Activated CD4-positive, alpha-beta T cell treated with anti-CD3 and anti-CD28 coated beads for 48 hours (primary cell): Measurements from ENCODE around the gene TRAF3.
"Not testable (repeated sequence)": the region's sequence is repeated elsewhere in the genome, so short reads cannot be mapped to it uniquely, and the experiment has no call there.

Experiments used
- DNase-seq: peaks from one replicate; pipeline ENCODE4 v3.0.0-alpha.2; 2020

The TRAF3 gene

DNA sequence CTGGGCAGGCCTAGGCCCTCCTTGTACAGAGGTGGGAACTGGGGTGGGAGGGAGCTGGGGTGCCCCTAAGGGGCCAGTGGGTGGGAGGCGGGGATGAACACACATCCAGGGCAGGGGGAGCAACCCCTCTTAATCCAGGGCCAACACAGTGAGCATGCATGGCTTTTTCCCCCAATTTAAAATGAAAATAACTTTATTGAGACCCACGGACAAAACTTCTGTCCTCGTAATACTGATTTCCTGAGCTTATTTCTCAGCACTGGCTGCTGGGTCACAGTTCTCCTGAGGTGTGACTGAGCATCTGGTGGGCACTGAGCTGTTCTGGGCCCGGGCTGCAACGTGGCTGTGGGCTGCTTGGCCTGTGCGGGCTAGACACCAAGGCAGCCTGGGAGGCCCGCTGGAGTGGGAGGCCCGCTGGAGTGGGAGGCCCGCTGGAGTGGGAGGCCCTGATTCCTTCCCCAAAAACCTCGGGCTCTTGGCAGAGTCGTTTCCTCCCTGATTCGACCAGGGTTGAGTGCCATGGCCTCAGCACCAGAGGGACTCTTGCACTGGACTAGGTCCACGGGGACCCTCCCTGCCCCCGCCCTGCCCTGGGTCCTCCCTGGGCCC, 24.9 kb upstream of the TRAF3 start:
- DNase-seq: no peak

- DNase-seq: no peak
Observed at GRCh38 chr14:102754370-102755262, 22.6 kb upstream of the TRAF3 start.

GRCh38 chr14:102757646-102758045, 19.6 kb upstream of the TRAF3 start:
- no peak for DNase-seq

GRCh38 chr14:102758087-102758486, 19.2 kb upstream of the TRAF3 start:
- no peak for DNase-seq

- no peak for DNase-seq
Observed at GRCh38 chr14:102759456-102760187, 17.6 kb upstream of the TRAF3 start.

- DNase-seq: no peak
Observed at GRCh38 chr14:102760496-102761193, 16.6 kb upstream of the TRAF3 start.

- DNase-seq: no peak
Observed at GRCh38 chr14:102761206-102761605, 16.0 kb upstream of the TRAF3 start.

- no peak for DNase-seq
Observed at GRCh38 chr14:102764220-102764671, 13.0 kb upstream of the TRAF3 start.

- not testable (repeated sequence) for DNase-seq
Observed at GRCh38 chr14:102765770-102766169, 11.5 kb upstream of the TRAF3 start.

DNA sequence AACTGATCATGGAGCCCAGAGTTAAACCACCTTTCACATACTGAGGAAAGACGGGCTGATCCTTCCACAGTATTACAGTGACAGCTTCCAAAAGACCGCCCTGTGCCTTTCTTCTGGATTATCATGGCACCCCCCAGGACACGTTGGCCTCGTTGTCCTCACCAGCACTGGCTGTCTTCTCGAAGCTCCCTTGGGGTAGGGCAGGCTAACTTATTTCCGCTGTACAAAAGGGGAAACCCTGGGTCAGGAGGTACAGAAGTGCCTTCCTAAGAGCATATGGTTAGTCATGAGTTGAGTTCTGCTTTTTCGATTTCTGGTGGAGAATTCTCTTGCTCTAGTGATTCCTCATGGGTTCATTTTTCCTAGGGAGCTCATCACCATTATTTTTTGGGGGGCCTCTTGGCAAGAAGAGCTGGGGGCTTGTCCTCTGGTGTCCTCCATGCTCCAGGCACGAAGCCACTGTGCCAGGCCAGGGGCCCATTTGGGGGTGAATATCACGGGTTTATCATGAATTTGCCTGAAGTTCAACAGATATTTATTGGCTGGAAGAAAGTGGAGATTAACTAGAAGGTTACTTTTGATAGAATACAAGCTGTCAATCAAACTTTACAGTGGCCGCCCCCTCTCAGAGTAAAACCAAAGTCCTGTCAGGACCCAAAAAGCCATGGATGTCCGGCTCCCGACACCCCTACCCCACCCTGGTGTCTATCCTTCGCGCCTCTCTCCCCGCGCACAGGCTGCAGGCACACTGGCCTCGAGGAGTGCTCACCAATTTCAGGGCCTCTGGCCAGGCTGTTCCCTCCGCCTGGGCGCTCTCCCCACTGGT, 8.8 kb upstream of the TRAF3 start:
- DNase-seq: peak; percentile 22

- no peak for DNase-seq
Observed at GRCh38 chr14:102769049-102769327, 8.3 kb upstream of the TRAF3 start.

DNA sequence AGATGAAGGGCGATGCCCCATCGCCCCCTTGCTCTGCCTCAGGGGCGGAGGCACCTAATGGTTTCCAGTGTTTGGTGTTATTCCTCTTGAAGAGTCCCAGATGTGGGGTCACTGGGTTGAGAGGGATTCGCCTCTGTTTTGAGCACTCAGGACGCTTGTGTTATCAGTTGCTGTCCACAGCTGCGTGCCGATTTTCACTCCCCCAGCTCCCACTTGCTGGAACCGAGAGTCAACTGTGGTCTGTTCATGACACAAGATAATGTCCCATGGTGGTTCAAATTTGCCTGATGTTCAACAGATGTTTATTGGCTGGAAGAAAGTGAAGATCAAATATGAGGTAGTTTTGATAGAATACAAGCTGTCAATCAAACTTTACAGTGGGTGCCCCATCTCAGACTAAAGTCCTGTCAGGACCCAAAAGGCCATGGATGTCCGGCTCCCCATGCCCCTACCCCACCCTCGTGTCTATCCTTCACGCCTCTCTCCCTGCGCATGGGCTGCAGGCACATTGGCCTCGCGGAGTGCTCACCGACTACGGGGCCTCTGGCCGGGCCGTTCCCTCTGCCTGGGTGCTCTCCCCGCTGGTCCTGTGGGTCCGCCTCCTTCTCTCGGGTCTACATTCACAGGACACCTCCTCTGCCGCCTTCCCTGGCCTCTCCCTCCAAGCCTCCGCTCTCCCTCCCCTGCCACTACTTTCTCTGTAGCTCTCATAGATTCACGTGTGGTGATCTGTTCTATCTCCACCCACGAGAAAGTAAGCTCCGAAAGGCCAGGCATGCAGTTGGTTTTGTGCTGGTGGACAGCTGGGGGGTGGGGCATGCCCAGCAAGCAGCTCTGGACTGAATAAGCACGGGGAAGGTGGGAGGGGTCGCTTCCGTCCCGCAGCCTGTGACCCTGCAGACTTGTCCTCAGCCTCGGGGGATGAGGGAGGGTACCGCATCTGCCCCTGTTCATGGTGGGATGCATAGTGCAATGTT, 6.8 kb upstream of the TRAF3 start:
- no peak for DNase-seq

DNA sequence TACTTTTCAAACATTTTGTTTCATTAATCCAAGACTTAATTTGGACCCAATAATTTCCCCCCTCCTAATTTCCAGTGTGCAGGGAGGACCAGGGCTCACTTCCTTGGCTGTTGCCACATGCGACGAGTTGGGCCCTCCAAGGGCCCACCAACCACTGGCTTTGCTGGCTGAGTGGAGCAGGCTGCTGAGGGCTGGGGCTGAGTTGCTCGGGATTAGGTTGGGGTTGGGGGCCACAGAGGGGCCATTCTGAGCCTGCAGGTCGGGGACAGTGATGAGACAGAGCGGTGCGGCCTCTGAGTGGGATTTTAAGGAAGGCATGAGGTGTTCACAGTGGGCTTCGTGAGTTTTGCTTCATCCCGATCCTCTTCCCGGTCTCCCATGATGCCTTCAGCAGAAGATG, 6.1 kb upstream of the TRAF3 start:
- DNase-seq: no peak

GRCh38 chr14:102772781-102773570, 4.3 kb upstream of the TRAF3 start:
- no peak for DNase-seq

DNA sequence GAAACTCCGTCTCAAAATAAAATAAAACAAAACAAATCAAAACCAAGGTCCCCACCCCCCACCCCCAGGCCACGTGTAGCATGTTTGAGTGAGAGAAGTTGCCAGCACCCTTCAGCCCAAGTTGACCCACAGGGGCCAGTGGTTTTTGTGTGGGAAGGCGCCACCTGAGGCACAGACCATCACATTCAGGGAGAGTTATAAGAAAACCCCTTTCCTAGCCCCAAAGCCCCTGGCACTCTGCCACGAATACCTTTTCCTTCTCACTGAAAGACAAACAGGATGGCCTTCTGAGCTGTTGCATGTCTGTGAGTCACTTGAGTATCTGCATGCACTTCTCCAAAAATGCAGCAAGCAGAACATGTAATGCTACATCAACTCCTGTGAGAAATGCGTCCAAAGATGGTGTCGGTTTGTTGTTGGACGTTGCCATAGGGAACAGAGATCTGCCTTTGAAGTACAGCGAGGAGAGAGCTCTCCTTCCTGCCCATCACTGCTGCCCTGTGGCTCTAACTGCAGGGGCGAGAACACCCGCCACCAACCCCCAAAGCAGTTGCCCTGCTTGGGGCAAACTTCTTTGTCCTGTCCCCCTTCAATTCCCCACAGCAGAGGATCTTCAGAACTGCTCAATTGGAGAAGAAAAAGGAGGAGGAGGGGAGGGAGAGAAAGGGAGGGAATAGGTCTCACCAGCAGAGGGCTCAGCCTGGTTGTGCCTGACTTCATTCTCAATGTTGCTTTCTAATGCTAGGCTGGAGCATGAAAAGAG, 2.7 kb upstream of the TRAF3 start:
- peak; percentile 70 for DNase-seq

- peak; percentile 15 for DNase-seq
Observed at GRCh38 chr14:102775855-102776760, 1.1 kb upstream of the TRAF3 start.

- DNase-seq: peak; percentile 20
Observed at GRCh38 chr14:102777711-102778337, 575 bp downstream of the TRAF3 start.
